ENCODE data around the gene TMOD1. TPM values are rescaled to one million over a fixed set of nuclear protein-coding genes. Genes with fewer than 3 reads are reported as not detected.

TMOD1 gene
- total and polyA plus RNA-seq, 2 experiments from 2014 or later, result 0.69 to 4.5 TPM

DNA sequence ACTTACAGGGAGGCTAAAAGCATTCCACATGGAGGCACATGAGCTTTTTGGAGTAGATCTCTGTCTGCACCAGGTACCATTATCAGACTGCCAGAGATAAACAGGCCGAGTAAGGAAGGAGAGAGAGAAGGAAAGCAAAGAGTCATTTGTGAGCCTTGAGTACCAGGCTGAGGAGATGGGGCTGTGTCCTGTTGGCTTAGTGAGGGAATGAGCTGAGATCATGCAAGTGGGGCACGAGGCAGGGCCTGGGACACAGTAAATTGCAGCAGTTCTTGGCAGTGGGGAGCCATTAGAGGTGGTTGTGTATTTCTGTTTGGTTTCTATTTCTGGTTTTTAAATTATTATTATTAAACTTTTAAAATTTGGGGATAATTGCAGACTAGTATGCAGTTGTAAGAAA, 78.4 kb downstream of the TMOD1 start:
- DNase-seq (ENCODE audit: low spot score) (no peak), ATAC-seq (no peak)
- Histone ChIP-seq H2AFZ (no peak overlapping the region), H3K9me2 (ENCODE audit: insufficient read depth) (no peaks in the 10 kb centered on the region), H3K4me2 (no peak overlapping the region), H3K4me3 (no peak overlapping the region), H3K27ac (ENCODE audit: low read depth) (no peak overlapping the region), H3K4me1 (ENCODE audit: insufficient read depth) (no peaks in the 10 kb centered on the region), H4K20me1 (replicated peaks; ENCODE audit: insufficient read depth) (no peaks in the 10 kb centered on the region), H3K27me3 (ENCODE audit: insufficient read depth) (no peaks in the 10 kb centered on the region), H3K36me3 (ENCODE audit: insufficient read depth) (no peaks in the 10 kb centered on the region), H3K79me2 (replicated peaks; ENCODE audit: insufficient read depth) (no peaks in the 10 kb centered on the region), H3F3A (replicated peaks; ENCODE audit: low read depth) (no peaks in the 10 kb centered on the region)
- H3K4me1 Mint-ChIP-seq, result no peaks in the 10 kb centered on the region
- no peaks in the 10 kb centered on the region for H3K36me3 Mint-ChIP-seq (ENCODE audit: low read depth)
- no peak overlapping the region for H3K4me3 Mint-ChIP-seq
- TF ChIP-seq ZNF114 (CRISPR knock-in tag; IDR thresholded peaks at IDR 0.05) (no peak), POLR2AphosphoS5 (IDR thresholded peaks at IDR 0.05; ENCODE audit: low read depth) (no peak), EZH2 (IDR thresholded peaks at IDR 0.05; ENCODE audit: low read depth, unreplicated experiment) (no peak), NANOG (IDR thresholded peaks at IDR 0.05; ENCODE audit: borderline replicate concordance) (no peak), STAT1 (IDR thresholded peaks at IDR 0.05; ENCODE audit: unreplicated experiment) (no peak), EZH2phosphoT487 (IDR thresholded peaks at IDR 0.05; ENCODE audit: unreplicated experiment) (no peak), ZNF331 (CRISPR knock-in tag; IDR thresholded peaks at IDR 0.05; ENCODE audit: low read depth) (no peak), ZNF462 (CRISPR knock-in tag; IDR thresholded peaks at IDR 0.05) (no peak), JUNB (IDR thresholded peaks at IDR 0.05; ENCODE audit: unreplicated experiment) (no peak), CREB1 (CRISPR knock-in tag; IDR thresholded peaks at IDR 0.05; ENCODE audit: low read depth) (no peak), ETS1 (IDR thresholded peaks at IDR 0.05) (no peak)
- TF ChIP-seq, protein P1, sequence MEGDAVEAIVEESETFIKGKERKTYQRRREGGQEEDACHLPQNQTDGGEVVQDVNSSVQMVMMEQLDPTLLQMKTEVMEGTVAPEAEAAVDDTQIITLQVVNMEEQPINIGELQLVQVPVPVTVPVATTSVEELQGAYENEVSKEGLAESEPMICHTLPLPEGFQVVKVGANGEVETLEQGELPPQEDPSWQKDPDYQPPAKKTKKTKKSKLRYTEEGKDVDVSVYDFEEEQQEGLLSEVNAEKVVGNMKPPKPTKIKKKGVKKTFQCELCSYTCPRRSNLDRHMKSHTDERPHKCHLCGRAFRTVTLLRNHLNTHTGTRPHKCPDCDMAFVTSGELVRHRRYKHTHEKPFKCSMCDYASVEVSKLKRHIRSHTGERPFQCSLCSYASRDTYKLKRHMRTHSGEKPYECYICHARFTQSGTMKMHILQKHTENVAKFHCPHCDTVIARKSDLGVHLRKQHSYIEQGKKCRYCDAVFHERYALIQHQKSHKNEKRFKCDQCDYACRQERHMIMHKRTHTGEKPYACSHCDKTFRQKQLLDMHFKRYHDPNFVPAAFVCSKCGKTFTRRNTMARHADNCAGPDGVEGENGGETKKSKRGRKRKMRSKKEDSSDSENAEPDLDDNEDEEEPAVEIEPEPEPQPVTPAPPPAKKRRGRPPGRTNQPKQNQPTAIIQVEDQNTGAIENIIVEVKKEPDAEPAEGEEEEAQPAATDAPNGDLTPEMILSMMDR (conservative IDR thresholded peaks at IDR 0.05; ENCODE audit: low read depth in 2 of 2), result no peak
- TF ChIP-seq, protein P2, sequence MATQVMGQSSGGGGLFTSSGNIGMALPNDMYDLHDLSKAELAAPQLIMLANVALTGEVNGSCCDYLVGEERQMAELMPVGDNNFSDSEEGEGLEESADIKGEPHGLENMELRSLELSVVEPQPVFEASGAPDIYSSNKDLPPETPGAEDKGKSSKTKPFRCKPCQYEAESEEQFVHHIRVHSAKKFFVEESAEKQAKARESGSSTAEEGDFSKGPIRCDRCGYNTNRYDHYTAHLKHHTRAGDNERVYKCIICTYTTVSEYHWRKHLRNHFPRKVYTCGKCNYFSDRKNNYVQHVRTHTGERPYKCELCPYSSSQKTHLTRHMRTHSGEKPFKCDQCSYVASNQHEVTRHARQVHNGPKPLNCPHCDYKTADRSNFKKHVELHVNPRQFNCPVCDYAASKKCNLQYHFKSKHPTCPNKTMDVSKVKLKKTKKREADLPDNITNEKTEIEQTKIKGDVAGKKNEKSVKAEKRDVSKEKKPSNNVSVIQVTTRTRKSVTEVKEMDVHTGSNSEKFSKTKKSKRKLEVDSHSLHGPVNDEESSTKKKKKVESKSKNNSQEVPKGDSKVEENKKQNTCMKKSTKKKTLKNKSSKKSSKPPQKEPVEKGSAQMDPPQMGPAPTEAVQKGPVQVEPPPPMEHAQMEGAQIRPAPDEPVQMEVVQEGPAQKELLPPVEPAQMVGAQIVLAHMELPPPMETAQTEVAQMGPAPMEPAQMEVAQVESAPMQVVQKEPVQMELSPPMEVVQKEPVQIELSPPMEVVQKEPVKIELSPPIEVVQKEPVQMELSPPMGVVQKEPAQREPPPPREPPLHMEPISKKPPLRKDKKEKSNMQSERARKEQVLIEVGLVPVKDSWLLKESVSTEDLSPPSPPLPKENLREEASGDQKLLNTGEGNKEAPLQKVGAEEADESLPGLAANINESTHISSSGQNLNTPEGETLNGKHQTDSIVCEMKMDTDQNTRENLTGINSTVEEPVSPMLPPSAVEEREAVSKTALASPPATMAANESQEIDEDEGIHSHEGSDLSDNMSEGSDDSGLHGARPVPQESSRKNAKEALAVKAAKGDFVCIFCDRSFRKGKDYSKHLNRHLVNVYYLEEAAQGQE (IDR thresholded peaks at IDR 0.05; ENCODE audit: unreplicated experiment), result no peak
- H3K27me3 Mint-ChIP-seq (ENCODE audit: insufficient read depth, low read depth, poor library complexity), result no peaks in the 10 kb centered on the region
- no peak overlapping the region for H3K27ac Mint-ChIP-seq
- no peaks in the 10 kb centered on the region; the same call in 2 of the 3 replicates for H3K9me3 Mint-ChIP-seq

Measured in GM23338 (cell line).